GM19238 (cell line): ENCODE data around the gene DENND6A.
"Not testable (repeated sequence)": the region's sequence is repeated elsewhere in the genome, so short reads cannot be mapped to it uniquely, and the experiment has no call there.

ENCODE experiments used
- DNase-seq: peaks from one replicate; pipeline ENCODE4 v3.0.0; 2011; ENCODE audit warnings: low spot score; ENCODE audit not compliant: insufficient read length

The DENND6A gene

DNA sequence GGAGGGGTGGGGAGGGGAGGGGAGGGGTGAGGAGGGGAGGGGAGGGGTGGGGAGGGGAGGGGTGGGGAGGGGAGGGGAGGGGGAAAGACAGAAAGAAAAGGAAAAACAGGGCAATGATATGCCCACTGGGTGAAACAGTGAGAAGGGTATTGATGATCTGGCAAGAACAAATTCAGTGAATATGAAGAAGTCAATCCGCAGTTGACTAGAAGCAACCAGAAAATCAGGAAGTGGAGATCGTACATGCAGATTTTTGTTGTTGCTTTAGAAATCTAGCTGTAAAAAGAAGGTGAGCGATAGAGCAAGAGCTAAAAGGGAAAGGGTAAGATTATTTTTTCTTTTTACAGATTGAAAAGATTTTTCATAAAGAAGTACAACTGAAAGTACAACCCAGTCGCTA, 48.1 kb downstream of the DENND6A start:
- no peak for DNase-seq

- DNase-seq = no peak
Measured at GRCh38 chr3:57637391-57637790, 55.5 kb downstream of the DENND6A start.

- not testable (repeated sequence) for DNase-seq
Measured at GRCh38 chr3:57634259-57634658, 58.6 kb downstream of the DENND6A start.

GRCh38 chr3:57627976-57628375, 64.9 kb downstream of the DENND6A start:
- DNase-seq = no peak

DNA sequence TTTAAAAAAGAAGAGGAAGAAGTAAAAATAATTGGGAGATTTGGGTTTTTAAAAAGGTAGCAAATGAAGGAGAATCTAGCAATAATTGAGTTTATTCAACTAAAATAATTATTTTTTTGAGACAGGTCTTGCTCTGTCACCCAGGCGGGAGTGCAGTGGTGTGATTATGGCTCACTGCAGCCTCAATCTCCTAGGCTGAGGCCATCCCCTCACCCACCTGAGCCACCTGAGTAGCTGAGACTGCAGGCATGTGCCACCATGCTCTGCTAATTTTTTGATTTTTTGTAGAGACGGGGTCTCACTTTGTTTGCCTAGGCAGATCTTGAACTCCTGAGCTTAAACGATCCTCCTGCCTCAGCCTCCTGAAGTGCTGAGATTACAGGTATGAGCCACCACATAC, 68.1 kb downstream of the DENND6A start:
- DNase-seq = no peak

- no peak for DNase-seq
Measured at GRCh38 chr3:57622362-57622761, 70.5 kb downstream of the DENND6A start.

GRCh38 chr3:57617739-57618138, 75.1 kb downstream of the DENND6A start:
- no peak for DNase-seq

GRCh38 chr3:57616233-57616632, 76.6 kb downstream of the DENND6A start:
- no peak for DNase-seq

- not testable (repeated sequence) for DNase-seq
Measured at GRCh38 chr3:57611870-57612269, 81.0 kb downstream of the DENND6A start.

- DNase-seq = no peak
Measured at GRCh38 chr3:57605683-57606082, 87.2 kb downstream of the DENND6A start.

DNA sequence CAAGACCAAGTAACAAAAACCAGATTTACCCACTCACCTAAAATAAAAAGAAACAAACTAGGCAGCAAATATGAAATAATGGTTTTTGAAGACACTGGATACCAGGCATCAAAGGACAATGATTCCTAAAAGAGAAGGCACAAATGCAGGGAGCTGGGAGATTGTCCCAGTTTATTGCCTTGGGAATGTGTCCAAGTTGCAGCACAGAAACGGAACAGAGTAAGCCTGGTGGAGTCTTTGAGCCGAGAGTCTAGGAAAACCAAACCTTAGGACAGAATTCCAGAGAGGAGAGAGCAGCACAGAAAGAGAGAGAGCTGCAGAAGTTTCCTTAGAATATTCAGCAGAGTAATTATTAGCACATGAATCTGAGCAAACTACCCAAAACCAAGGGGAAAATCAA, 87.9 kb downstream of the DENND6A start:
- DNase-seq = no peak

GRCh38 chr3:57600195-57600594, 92.7 kb downstream of the DENND6A start:
- no peak for DNase-seq

DNA sequence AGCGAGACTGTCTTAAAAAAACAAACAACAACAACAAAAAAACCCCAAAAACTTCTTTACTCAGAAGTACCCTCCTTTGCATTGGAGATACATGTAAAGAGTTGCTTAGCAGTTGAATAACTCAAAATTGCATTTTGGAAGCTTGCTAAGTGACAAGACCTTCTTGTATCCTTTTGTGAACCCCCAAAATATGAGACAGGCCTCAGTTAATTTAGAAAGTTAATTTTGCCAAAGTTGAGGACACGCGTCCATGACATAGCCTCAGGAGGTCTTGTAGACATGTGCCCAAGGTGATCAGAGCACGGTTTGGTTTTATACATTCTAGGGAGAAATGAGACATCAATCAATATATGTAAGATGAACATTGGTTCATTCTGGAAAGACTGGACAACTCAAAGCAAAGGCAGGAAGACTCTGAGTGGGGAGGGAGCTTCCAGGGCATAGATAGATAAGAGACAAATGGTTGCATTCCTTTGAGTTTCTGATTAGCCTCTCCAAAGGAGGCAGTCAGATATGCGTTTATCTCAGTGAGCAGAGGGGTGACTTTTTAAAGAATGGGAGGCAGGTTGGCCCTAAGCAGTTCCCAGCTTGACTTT, 94.0 kb downstream of the DENND6A start:
- no peak for DNase-seq

DNA sequence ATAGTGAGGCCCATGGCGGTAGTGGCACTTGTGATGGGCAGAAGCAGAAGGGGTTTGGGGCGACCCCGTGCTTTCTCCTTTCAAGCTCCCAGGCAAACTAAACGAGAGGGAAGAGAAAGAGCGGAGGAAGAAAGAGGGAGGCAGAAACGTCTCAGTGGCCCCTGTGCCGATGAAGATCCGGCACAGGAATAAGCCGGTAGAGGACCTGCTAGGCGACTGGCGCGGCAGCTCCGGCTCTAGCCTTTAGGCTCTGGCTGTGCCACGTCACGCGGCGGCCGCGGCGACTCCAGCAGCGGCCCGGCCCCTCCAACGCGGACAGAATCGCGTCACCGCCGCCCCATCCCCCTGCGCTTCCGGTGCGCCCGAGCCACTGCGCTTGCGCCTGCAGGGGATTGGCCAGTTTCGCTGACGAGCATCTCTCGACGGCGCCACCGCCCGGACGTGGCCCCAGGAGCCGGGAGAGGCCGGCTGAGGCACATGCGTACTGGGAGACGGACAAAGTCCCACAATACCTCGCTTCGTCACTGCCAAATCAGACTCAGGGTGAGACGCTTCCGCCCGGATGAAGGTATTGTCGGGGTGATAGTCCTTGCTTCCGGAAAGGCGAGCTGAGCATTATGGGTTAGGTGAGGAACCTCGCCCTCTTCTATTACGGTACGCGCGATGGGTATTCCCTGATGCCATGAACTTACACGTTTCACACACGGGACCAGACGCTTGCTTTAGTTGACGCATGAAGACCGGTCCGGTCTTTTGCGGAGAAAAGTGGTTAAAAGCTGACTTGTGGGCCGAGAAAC, 95.6 kb downstream of the DENND6A start, which contains the start of gene ARF4:
Gene ARF4, minus strand, starts transcription at position 218 of the 797 bp plus-strand sequence. Its CDS starts 204 bp downstream, at position 14.
- peak; percentile 92 for DNase-seq

DNA sequence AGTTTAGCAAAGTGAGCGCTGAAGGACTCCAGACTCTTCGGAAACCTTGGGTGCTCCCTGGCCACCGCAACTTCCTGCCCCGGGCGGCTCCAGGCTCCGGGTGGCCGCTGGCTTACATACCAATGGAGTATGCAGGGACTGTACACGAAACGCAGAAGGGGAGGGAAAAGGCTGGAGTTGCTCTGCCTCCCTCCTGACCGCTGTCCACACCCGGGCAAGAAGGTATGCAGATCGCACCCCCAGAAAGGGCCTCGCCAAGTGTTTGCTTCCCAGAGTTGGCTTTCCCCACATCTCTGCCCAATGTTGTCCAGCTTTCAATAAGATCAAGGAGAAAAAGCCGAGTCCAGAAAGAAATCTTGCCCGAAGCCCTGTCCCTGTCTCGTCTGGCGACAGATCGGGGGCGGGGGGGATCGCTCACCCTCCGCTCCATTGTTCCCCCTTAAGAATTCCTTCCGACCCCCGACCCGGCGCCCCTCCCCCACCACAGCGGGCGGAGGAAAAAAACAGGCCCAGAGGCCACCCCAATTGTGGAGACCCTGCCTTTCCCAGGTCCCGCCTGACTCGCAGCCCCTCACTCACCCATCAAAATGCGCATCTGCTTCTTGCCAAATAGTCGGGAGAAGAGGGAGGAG, 96.3 kb downstream of the DENND6A start:
- DNase-seq = peak; percentile 8

GRCh38 chr3:57594576-57594975, 98.3 kb downstream of the DENND6A start:
- DNase-seq = no peak

GRCh38 chr3:57594144-57594543, 98.7 kb downstream of the DENND6A start:
- DNase-seq = no peak

DNA sequence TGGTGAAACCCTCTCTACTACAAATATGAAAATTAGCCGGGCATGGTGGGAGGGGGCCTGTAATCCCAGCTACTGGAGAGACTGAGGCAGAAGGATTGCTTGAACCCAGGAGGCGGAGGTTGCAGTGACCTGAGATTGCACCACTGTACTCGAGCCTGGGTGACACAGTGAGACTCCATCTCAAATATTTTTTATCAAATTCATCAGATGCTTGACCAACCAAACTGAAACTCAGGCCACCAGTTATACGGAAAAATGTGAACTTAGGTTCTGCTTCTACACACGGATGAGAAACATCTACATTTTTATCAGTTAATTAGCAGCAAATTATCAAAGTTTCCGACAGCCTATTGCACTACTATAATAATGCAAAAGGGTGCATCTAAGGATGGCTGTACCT, 100.6 kb downstream of the DENND6A start:
- DNase-seq = no peak

- no peak for DNase-seq
Measured at GRCh38 chr3:57587905-57588304, 105.0 kb downstream of the DENND6A start.

GRCh38 chr3:57586778-57587177, 106.1 kb downstream of the DENND6A start:
- no peak for DNase-seq

DNA sequence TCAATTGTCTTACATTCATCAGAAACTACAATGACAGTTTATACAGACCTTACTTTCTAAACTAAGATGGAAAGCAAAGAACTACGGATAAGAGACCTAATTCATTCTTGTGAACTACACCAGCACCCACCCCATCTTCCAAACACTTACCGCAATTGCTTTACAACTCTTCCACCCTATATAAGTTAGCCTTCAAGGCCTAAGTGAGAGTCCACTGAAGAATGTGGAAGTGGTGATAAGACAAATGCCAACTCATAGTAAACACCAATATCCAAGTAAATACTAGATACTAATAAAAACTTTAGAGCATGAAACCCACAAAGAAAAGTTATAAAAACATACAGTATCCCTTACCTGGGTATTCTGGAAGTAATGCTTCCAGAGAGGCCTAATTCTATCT, 109.3 kb downstream of the DENND6A start:
- no peak for DNase-seq

DNA sequence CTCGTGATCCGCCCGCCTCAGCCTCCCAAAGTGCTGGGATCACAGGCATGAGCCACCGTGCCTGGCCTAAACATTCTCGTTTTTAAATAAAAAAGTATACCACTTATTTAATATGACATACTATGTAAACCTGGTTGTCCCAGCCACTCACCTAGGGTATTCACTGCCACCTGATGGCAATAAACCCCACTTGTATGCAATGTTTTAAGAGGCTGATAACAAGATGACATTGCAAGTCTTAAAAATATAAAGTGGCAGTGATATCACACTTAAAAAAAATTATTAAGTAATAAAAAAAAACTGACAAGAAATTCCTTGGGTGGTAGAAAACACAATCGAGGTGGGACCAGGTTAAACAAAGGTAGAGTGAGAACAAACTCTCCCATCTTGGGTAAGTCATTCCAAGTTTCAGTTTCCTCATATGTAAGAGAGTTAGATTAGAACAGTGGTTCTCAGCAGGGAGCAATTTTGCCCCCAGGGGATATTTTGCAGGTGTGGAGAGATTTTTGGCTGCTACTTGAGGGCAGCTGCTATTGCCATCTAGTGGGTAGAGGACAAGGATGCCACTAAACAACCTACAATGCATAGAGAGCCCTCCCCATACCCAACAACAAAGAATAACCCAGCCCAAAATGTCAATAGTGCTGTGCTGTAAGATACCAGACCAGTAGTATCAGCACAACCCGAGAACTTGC, 110.3 kb downstream of the DENND6A start:
- DNase-seq = no peak
